Naive thymus-derived CD4-positive, alpha-beta T cell (primary cell): ENCODE data around the gene GTF3A. TPM values are rescaled to one million over a fixed set of nuclear protein-coding genes. Genes with fewer than 3 reads are reported as not detected.
A peak's percentile ranks its signal among the peaks of the same experiment; 100 is the strongest.

Experiments
- ATAC-seq: fragments of 150-1000 bp; cut with Tn5 transposase; 2 replicates; pipeline ENCODE4 v1.10.0; 2021; ENCODE audit warnings: mild to moderate bottlenecking, moderate library complexity
- CTCF ChIA-PET: fragments of 350-600 bp; sonication (Branson Sonifier 250); formaldehyde crosslinking; loops from one replicate; lab custom pipeline; 2021; ENCODE audit warnings: antibody characterized with exemption; lab: Charles Lee
- POLR2A ChIA-PET: fragments of 350-600 bp; sonication (Branson Sonifier 250); formaldehyde crosslinking; loops from one replicate; lab custom pipeline; 2021; ENCODE audit warnings: antibody characterized with exemption, inconsistent platforms; lab: Charles Lee
- DNase-seq, 9 donors: peaks; one replicate each; pipeline versions ENCODE4 v3.0.0 to v3.0.0-alpha.2; 2020 to 2022; ENCODE audit warnings: mixed read lengths in 1 of 9
- H3K27ac ChIP-seq: one replicate; pipeline ENCODE4 v1.7.0; 2013; ENCODE audit warnings: mild to moderate bottlenecking, low read depth, low read length, moderate library complexity
- H3K27me3 ChIP-seq, 2 donors: one replicate each; pipeline ENCODE4 v1.7.0; 2013; ENCODE audit warnings: low read length in 2 of 2, mild to moderate bottlenecking in 2 of 2, moderate library complexity in 2 of 2; ENCODE audit not compliant: control insufficient read depth in 2 of 2, insufficient read depth in 2 of 2
- H3K36me3 ChIP-seq, 3 experiments: 1 replicate in 2 of 3; 2 replicates in 1 of 3; pipeline ENCODE4 v1.7.0; 2013; ENCODE audit warnings: low read length in 3 of 3, mild to moderate bottlenecking in 3 of 3, moderate library complexity in 1 of 3; ENCODE audit not compliant: insufficient read depth in 3 of 3, control insufficient read depth in 2 of 3
- H3K4me1 ChIP-seq, 2 donors: one replicate each; pipeline ENCODE4 v1.7.0; 2013; ENCODE audit warnings: low read length in 2 of 2, mild to moderate bottlenecking in 2 of 2, moderate library complexity in 1 of 2; ENCODE audit not compliant: control insufficient read depth in 2 of 2, insufficient read depth in 2 of 2
- H3K4me3 ChIP-seq: 2 replicates; pipeline ENCODE4 v1.7.0; 2013; ENCODE audit warnings: mild to moderate bottlenecking, low read length
- H3K9me3 ChIP-seq, 3 experiments: 1 replicate in 2 of 3; 2 replicates in 1 of 3; pipeline ENCODE4 v1.7.0; 2013; ENCODE audit warnings: low read length in 3 of 3; ENCODE audit not compliant: control insufficient read depth in 2 of 3
- H3K27ac Mint-ChIP-seq, 9 donors: one replicate each; pipeline ENCODE4 v1.8.0; 2020 to 2022; ENCODE audit warnings: mixed read lengths in 9 of 9, mild to moderate bottlenecking in 8 of 9, moderate library complexity in 5 of 9, inconsistent platforms in 2 of 9
- H3K27me3 Mint-ChIP-seq, 5 donors: one replicate each; pipeline ENCODE4 v1.8.0; 2021 to 2022; ENCODE audit warnings: mixed read lengths in 5 of 5, mild to moderate bottlenecking in 1 of 5
- H3K36me3 Mint-ChIP-seq, 5 donors: one replicate each; pipeline ENCODE4 v1.8.0; 2020 to 2022; ENCODE audit warnings: mixed read lengths in 5 of 5, mild to moderate bottlenecking in 3 of 5, inconsistent platforms in 1 of 5
- H3K4me1 Mint-ChIP-seq, 7 donors: one replicate each; pipeline ENCODE4 v1.8.0; 2020 to 2022; ENCODE audit warnings: mixed read lengths in 7 of 7, mild to moderate bottlenecking in 3 of 7, inconsistent platforms in 1 of 7
- H3K4me3 Mint-ChIP-seq, 10 donors: one replicate each; pipeline ENCODE4 v1.8.0; 2020 to 2022; ENCODE audit warnings: mild to moderate bottlenecking in 10 of 10, mixed read lengths in 10 of 10, moderate library complexity in 6 of 10, inconsistent platforms in 2 of 10
- H3K9me3 Mint-ChIP-seq, 11 donors: one replicate each; pipeline ENCODE4 v1.8.0; 2020 to 2022; ENCODE audit warnings: mixed read lengths in 11 of 11, mild to moderate bottlenecking in 4 of 11, inconsistent platforms in 1 of 11, moderate library complexity in 1 of 11
- intact Hi-C, 2 donors: fragments of 100-400 bp; cut with micrococcal nuclease; formaldehyde crosslinking; loops; one replicate each; pipeline ENCODE4 v1.15.1; 2023
- polyA plus RNA-seq, 2 donors: library from polyadenylated mRNA; unstranded; fragments of 300-500 nt; fragmentation: Illumina TruSeq; gene quantifications; one replicate each; pipeline ENCODE4 v1.2.3, GENCODE V29; 2021
- total RNA-seq, 6 experiments: library from RNA in 5 of 6; stranded (reverse) in 5 of 6; gene quantifications; 1 replicate in 5 of 6; 2 replicates in 1 of 6; pipeline ENCODE4 v1.2.3 and lab custom pipeline; 2021 to 2026

Gene GTF3A
- total and polyA plus RNA-seq, 7 experiments from 2014 or later, result 123 to 489 (median 248) TPM

DNA sequence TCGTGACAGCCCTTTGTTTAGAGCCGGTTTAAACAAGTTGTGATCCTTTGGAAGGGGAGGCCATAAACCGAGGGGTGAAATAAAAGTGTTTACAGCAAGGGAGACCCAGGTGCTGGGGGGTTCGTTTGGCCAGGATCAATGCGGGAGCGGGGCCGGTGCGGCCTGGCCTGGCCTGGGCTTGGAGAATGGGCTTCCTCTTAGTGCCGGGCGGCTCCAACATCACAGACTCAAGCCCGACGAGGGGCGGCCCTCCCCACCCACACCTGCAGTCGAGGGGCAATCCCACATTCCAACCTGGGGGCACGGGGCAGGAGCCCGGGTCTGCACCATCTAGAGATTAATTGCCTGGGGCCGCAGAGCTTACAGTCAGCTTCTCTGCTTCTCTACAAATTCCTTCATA lies 42.8 kb upstream of the GTF3A start:
- no peak for DNase-seq
- no peak overlapping the region for H3K27ac Mint-ChIP-seq
- no peak for ATAC-seq
- no peak overlapping the region for H3K4me3 Mint-ChIP-seq
- Histone ChIP-seq H3K9me3 (no peaks in the 10 kb centered on the region), H3K27ac (no peak overlapping the region), H3K27me3 (no peaks in the 10 kb centered on the region), H3K4me1 (no peaks in the 10 kb centered on the region), H3K36me3 (no peaks in the 10 kb centered on the region), H3K4me3 (no peak overlapping the region)
- peaks cover 4 to 9% (median 4%) of the 10 kb centered on the region in 5 donors for H3K27me3 Mint-ChIP-seq
- ChIA-PET CTCF (interaction anchor here (0.6 kb wide), 1 partner anchor 464 kb away, joined by 3 read pairs; no protein-coding TSS in a partner anchor), POLR2A (no interaction called here)
- intact Hi-C loops, result no loop called here
- H3K9me3 Mint-ChIP-seq, result peaks cover 0 to under 1% (median 0%) of the 10 kb centered on the region in 11 donors
- peaks cover 0 to 4% (median 0%) of the 10 kb centered on the region in 7 donors for H3K4me1 Mint-ChIP-seq
- H3K36me3 Mint-ChIP-seq, result no peaks in the 10 kb centered on the region

- Mint-ChIP-seq H3K27ac (no peak overlapping the region), H3K36me3 (no peaks in the 10 kb centered on the region), H3K27me3 (peaks cover 0 to 9% (median 4%) of the 10 kb centered on the region in 5 donors), H3K4me1 (peaks cover 0 to 4% (median 0%) of the 10 kb centered on the region in 7 donors), H3K4me3 (peak overlapping the region in 1 of 10 donors; percentile 35), H3K9me3 (peaks cover 0 to 2% (median 0%) of the 10 kb centered on the region in 11 donors)
- intact Hi-C loops, result no loop called here
- ChIA-PET POLR2A (no interaction called here), CTCF (interaction anchor here (0.9 kb wide), 1 partner anchor 447 kb away, joined by 3 read pairs; no protein-coding TSS in a partner anchor)
- no peak overlapping the region for H3K27ac ChIP-seq
- no peak for DNase-seq
- no peaks in the 10 kb centered on the region for H3K36me3 ChIP-seq
- H3K4me1 ChIP-seq, result no peaks in the 10 kb centered on the region
- ATAC-seq, result no peak
- no peak overlapping the region for H3K4me3 ChIP-seq
- H3K9me3 ChIP-seq, result no peaks in the 10 kb centered on the region
- no peaks in the 10 kb centered on the region for H3K27me3 ChIP-seq
These were observed 41.1 kb upstream of the GTF3A start for GRCh38 chr13:27383104-27383921.

DNA sequence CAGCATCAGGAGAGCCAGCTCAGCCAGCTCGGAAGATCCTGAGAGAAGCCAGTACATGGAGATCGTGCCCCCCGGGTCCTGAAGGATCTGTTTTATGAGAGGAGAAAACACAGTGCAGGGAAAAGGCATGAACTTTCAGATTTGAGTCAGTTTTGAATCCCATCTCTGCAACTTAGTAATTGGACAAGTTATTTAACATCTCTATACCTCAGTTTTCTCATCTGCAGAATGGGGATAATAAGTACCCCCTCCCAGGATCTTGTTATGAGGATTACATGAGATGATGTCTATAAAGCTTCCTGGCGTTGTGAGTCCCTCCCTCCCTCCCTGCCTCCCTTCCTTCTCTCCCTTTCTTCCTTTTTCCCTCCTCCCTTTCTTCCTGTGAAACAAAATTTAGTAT lies 40.1 kb upstream of the GTF3A start:
- H3K36me3 ChIP-seq, result no peaks in the 10 kb centered on the region
- H3K4me3 ChIP-seq, result no peak overlapping the region
- Mint-ChIP-seq H3K4me1 (peaks cover 0 to 4% (median 0%) of the 10 kb centered on the region in 7 donors), H3K4me3 (no peak overlapping the region), H3K36me3 (no peaks in the 10 kb centered on the region), H3K9me3 (peaks cover 0 to 2% (median 0%) of the 10 kb centered on the region in 11 donors), H3K27me3 (peaks cover 0 to 9% (median 4%) of the 10 kb centered on the region in 5 donors), H3K27ac (peak overlapping the region in 1 of 9 donors; percentile 6)
- H3K27ac ChIP-seq, result no peak overlapping the region
- DNase-seq (no peak), ATAC-seq (no peak)
- ChIA-PET POLR2A (no interaction called here), CTCF (interaction anchor here (0.9 to 1.4 kb wide), 2 partner anchors 26 to 446 kb away, joined by 3 read pairs; no protein-coding TSS in a partner anchor)
- H3K9me3 ChIP-seq, result no peaks in the 10 kb centered on the region
- no peaks in the 10 kb centered on the region for H3K27me3 ChIP-seq
- intact Hi-C loops, result no loop called here
- H3K4me1 ChIP-seq, result no peaks in the 10 kb centered on the region

- intact Hi-C loops, result no loop called here
- ChIA-PET POLR2A (no interaction called here), CTCF (interaction anchor here (0.5 to 1.5 kb wide), 2 partner anchors 399 to 439 kb away, joined by 3 to 4 read pairs; no protein-coding TSS in a partner anchor)
- no peak overlapping the region for H3K4me3 ChIP-seq
- no peaks in the 10 kb centered on the region for H3K36me3 ChIP-seq
- no peaks in the 10 kb centered on the region for H3K27me3 ChIP-seq
- Mint-ChIP-seq H3K4me1 (no peaks in the 10 kb centered on the region), H3K4me3 (no peak overlapping the region), H3K27ac (no peak overlapping the region), H3K9me3 (peaks cover 0 to 2% (median 0%) of the 10 kb centered on the region in 11 donors), H3K36me3 (no peaks in the 10 kb centered on the region), H3K27me3 (peaks cover 0 to 20% (median 0%) of the 10 kb centered on the region in 5 donors)
- no peak for ATAC-seq
- no peaks in the 10 kb centered on the region for H3K4me1 ChIP-seq
- H3K27ac ChIP-seq, result no peak overlapping the region
- no peaks in the 10 kb centered on the region for H3K9me3 ChIP-seq
- no peak for DNase-seq
These were observed 36.2 kb upstream of the GTF3A start for GRCh38 chr13:27388241-27388640.

GRCh38 chr13:27389891-27390290 lies 34.5 kb upstream of the GTF3A start:
- no peak overlapping the region for H3K4me3 ChIP-seq
- H3K4me1 Mint-ChIP-seq, result no peaks in the 10 kb centered on the region
- no peaks in the 10 kb centered on the region for H3K36me3 ChIP-seq
- ATAC-seq, result no peak
- no peak overlapping the region for H3K4me3 Mint-ChIP-seq
- H3K36me3 Mint-ChIP-seq, result no peaks in the 10 kb centered on the region
- H3K27me3 ChIP-seq, result no peaks in the 10 kb centered on the region
- intact Hi-C loops, result no loop called here
- no peaks in the 10 kb centered on the region for H3K4me1 ChIP-seq
- peaks cover 0 to 20% (median 0%) of the 10 kb centered on the region in 5 donors for H3K27me3 Mint-ChIP-seq
- peaks cover 0 to 2% (median 0%) of the 10 kb centered on the region in 11 donors for H3K9me3 Mint-ChIP-seq
- no peaks in the 10 kb centered on the region for H3K9me3 ChIP-seq
- ChIA-PET POLR2A (no interaction called here), CTCF (no interaction called here)
- DNase-seq, result no peak
- H3K27ac ChIP-seq, result no peak overlapping the region
- H3K27ac Mint-ChIP-seq, result no peak overlapping the region

DNA sequence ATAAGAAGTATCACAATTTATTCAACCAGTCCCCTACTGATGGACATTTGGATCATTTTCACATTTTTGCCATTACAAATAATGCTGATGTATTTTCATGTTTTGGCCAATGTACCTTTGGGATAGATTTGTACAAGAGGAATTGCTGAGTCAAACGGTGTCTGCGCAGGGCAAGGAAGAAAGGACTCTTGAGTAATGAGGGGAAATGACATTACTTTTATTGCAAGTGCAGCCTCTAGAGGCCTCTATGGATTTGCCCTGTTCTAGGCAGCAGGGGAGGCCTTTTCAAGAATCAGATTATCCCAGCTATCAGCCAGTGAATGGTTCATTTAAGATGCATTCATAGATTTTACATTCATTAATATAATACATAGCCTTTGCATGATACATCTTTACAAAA lies 32.9 kb upstream of the GTF3A start:
- H3K9me3 ChIP-seq, result no peaks in the 10 kb centered on the region
- no peak overlapping the region for H3K4me3 ChIP-seq
- H3K27me3 Mint-ChIP-seq, result peaks cover 0 to 22% (median 0%) of the 10 kb centered on the region in 5 donors
- no peak overlapping the region for H3K27ac Mint-ChIP-seq
- peaks cover 0 to 2% (median 0%) of the 10 kb centered on the region in 11 donors for H3K9me3 Mint-ChIP-seq
- DNase-seq, result no peak
- H3K4me3 Mint-ChIP-seq, result no peak overlapping the region
- H3K4me1 Mint-ChIP-seq, result no peaks in the 10 kb centered on the region
- CTCF ChIA-PET, result no interaction called here
- intact Hi-C loops, result no loop called here
- ATAC-seq, result no peak
- POLR2A ChIA-PET, result no interaction called here
- H3K36me3 ChIP-seq, result no peaks in the 10 kb centered on the region
- no peaks in the 10 kb centered on the region for H3K36me3 Mint-ChIP-seq
- no peak overlapping the region for H3K27ac ChIP-seq
- H3K27me3 ChIP-seq, result no peaks in the 10 kb centered on the region
- no peaks in the 10 kb centered on the region for H3K4me1 ChIP-seq
